Left lung (tissue), 14 donors: ENCODE data around the gene MAP3K5. TPM values are rescaled to one million over a fixed set of nuclear protein-coding genes. Genes with fewer than 3 reads are reported as not detected.

Experiments
- ATAC-seq: fragments of 200-7000 bp; cut with Tn5 transposase; one replicate; pipeline ENCODE4 v1.9.1; 2020; ENCODE audit warnings: moderate library complexity
- DNase-seq, 4 donors: peaks; one replicate each; pipeline ENCODE4 v3.0.0-alpha.2; 2013 to 2020
- H3K27ac ChIP-seq, 2 donors: fragments of 200-600 bp; sonication (generic) in 1 of 2; one replicate each; pipeline versions ENCODE4 v1.5.0 to v1.8.0; 2020 to 2021
- H3K27me3 ChIP-seq, 2 donors: fragments of 200-600 bp; sonication (generic) in 1 of 2; one replicate each; pipeline versions ENCODE4 v1.5.0 to v1.8.0; 2020 to 2021
- H3K36me3 ChIP-seq, 2 donors: fragments of 200-600 bp; sonication (generic) in 1 of 2; one replicate each; pipeline versions ENCODE4 v1.5.0 to v1.8.0; 2020 to 2021
- H3K4me1 ChIP-seq, 2 donors: fragments of 200-600 bp; one replicate each; pipeline ENCODE4 v1.8.0; 2021
- H3K4me3 ChIP-seq, 2 donors: fragments of 200-600 bp; sonication (generic) in 1 of 2; one replicate each; pipeline versions ENCODE4 v1.5.0 to v1.8.0; 2020 to 2021; ENCODE audit warnings: mild to moderate bottlenecking in 1 of 2
- H3K9me3 ChIP-seq, 2 donors: fragments of 200-600 bp; sonication (generic) in 1 of 2; one replicate each; pipeline versions ENCODE4 v1.5.0 to v1.8.0; 2020 to 2021
- intact Hi-C, 2 donors: fragments of 100-400 bp; cut with DNase I; formaldehyde crosslinking; loops; one replicate each; pipeline versions ENCODE4 v1.11.2 to v1.14.2; 2022
- long read RNA-seq, 12 donors: library from polyadenylated mRNA in 2 of 12; unstranded in 2 of 12; transcript quantifications; one replicate each; pipeline ENCODE4 v2.0.0 and lab custom pipeline, GENCODE V29; 2019 to 2026
- polyA plus RNA-seq, 6 donors: library from polyadenylated mRNA; unstranded; fragments of 120-200 nt; gene quantifications; one replicate each; pipeline ENCODE4 v1.2.1, GENCODE V29; 2013; ENCODE audit not compliant: insufficient read length in 6 of 6
- total RNA-seq, 2 donors: library from RNA; stranded (reverse); fragmentation: NEBNext Ultra II Directional; extraction: Animal tissue kit (Norgen Biotek cat#: 25700); gene quantifications; one replicate each; pipeline ENCODE4 v1.2.1, GENCODE V29; 2021
- TF ChIP-seq, protein P1 (sequence below), 2 donors: fragments of 200-600 bp; sonication (generic) in 1 of 2; IDR thresholded peaks; one replicate each; pipeline versions ENCODE4 v1.5.0 to v1.8.0; 2021; ENCODE audit warnings: antibody characterized with exemption in 2 of 2
- donor health status: DM: no; HTN: yes; CAD: no.
- donor health status: DM: no; HTN: no; CAD: no.

MAP3K5 gene, protein sequence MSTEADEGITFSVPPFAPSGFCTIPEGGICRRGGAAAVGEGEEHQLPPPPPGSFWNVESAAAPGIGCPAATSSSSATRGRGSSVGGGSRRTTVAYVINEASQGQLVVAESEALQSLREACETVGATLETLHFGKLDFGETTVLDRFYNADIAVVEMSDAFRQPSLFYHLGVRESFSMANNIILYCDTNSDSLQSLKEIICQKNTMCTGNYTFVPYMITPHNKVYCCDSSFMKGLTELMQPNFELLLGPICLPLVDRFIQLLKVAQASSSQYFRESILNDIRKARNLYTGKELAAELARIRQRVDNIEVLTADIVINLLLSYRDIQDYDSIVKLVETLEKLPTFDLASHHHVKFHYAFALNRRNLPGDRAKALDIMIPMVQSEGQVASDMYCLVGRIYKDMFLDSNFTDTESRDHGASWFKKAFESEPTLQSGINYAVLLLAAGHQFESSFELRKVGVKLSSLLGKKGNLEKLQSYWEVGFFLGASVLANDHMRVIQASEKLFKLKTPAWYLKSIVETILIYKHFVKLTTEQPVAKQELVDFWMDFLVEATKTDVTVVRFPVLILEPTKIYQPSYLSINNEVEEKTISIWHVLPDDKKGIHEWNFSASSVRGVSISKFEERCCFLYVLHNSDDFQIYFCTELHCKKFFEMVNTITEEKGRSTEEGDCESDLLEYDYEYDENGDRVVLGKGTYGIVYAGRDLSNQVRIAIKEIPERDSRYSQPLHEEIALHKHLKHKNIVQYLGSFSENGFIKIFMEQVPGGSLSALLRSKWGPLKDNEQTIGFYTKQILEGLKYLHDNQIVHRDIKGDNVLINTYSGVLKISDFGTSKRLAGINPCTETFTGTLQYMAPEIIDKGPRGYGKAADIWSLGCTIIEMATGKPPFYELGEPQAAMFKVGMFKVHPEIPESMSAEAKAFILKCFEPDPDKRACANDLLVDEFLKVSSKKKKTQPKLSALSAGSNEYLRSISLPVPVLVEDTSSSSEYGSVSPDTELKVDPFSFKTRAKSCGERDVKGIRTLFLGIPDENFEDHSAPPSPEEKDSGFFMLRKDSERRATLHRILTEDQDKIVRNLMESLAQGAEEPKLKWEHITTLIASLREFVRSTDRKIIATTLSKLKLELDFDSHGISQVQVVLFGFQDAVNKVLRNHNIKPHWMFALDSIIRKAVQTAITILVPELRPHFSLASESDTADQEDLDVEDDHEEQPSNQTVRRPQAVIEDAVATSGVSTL (N-terminal part only)
- total RNA-seq (10 to 100 TPM; 20.9 to 27.7 TPM), polyA plus RNA-seq (1 to 10 TPM; 6.3 to 7.5 (median 7.0) TPM)
- long read RNA-seq, donor 1, result 0 reads
- long read RNA-seq, donor 2, result 0 reads
- long read RNA-seq, donor 3, partial matches to known transcripts, result 7 of 7 reads
- long read RNA-seq, donor 3, other reads (novel, unspliced or antisense), result 0 of 7 reads
- long read RNA-seq, donor 4, partial matches to known transcripts, result 0 of 2 reads
- long read RNA-seq, donor 4, other reads (novel, unspliced or antisense), result 2 of 2 reads
- long read RNA-seq, donor 5, partial matches to known transcripts, result 9 of 9 reads
- long read RNA-seq, donor 5, other reads (novel, unspliced or antisense), result 0 of 9 reads
- long read RNA-seq, donor 6, result 0 reads
- long read RNA-seq, donor 7, partial matches to known transcripts, result 6 of 6 reads
- long read RNA-seq, donor 7, other reads (novel, unspliced or antisense), result 0 of 6 reads
- long read RNA-seq, donor 8, partial matches to known transcripts, result 5 of 5 reads
- long read RNA-seq, donor 8, other reads (novel, unspliced or antisense), result 0 of 5 reads
- long read RNA-seq, donor 9, result 0 reads
- long read RNA-seq, donor 10, partial matches to known transcripts, result 1 of 1 reads
- long read RNA-seq, donor 10, other reads (novel, unspliced or antisense), result 0 of 1 reads
- long read RNA-seq, donor 11, partial matches to known transcripts, result 14 of 14 reads
- long read RNA-seq, donor 11, other reads (novel, unspliced or antisense), result 0 of 14 reads
- long read RNA-seq, donor 12, result 0 reads

DNA sequence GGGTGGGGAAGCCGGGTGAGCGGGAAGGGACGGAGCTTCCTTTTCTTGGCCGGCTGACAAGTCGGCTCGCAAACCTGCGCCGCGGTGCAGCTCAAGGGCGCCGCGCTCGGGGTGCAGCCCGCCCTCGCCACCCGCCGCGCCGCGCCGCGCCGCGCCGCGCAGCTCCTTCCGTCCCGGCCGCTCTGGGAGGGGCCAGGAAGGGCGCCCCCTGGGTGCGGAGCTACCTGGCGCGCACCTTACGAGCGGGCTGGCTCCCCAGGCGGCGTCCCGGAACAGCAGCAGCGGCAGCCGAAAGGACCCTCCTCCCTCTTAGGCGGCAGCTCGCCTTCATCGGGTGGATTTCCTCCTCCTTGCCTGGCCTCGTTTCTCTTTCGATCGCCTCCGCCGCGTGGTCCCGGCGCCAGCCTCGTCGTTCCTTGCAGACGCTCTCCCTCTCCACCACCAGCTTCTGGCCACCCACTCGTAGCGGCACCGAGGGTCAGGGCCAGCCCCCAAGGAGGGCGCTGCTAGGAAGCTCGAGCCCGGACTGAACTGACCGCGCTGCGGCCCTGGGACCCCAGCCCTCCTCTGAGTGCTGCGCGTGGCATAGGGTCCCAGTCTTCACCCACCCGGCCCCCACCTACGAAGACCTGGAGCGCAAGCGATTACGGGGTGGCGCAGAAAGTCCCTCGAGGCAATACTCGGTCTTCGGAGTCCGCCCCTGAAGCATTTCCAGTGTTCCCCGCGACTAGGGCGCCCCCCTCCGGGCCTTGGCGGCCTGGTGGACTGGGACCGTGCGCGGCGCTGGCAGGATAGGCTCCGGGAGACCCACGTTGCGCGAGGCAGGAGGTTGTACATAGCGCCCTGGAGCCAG lies at the start of gene MAP3K5:
MAP3K5 (minus strand) TSS at position 68 of the 853 bp plus-strand sequence. CDS start 320 bp downstream, outside the sequence.
- H3K9me3 ChIP-seq, result no peaks in the 10 kb centered on the region
- no peaks in the 10 kb centered on the region for H3K36me3 ChIP-seq
- DNase-seq (peak; percentile 83 to 99 (median 92)), ATAC-seq (peak; percentile 90)
- TF ChIP-seq, protein P1, sequence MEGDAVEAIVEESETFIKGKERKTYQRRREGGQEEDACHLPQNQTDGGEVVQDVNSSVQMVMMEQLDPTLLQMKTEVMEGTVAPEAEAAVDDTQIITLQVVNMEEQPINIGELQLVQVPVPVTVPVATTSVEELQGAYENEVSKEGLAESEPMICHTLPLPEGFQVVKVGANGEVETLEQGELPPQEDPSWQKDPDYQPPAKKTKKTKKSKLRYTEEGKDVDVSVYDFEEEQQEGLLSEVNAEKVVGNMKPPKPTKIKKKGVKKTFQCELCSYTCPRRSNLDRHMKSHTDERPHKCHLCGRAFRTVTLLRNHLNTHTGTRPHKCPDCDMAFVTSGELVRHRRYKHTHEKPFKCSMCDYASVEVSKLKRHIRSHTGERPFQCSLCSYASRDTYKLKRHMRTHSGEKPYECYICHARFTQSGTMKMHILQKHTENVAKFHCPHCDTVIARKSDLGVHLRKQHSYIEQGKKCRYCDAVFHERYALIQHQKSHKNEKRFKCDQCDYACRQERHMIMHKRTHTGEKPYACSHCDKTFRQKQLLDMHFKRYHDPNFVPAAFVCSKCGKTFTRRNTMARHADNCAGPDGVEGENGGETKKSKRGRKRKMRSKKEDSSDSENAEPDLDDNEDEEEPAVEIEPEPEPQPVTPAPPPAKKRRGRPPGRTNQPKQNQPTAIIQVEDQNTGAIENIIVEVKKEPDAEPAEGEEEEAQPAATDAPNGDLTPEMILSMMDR (IDR thresholded peaks at IDR 0.05), result peak; percentile 70 to 82
- peak within 1 kb of the TSS; percentile 86 to 91 for H3K4me3 ChIP-seq
- H3K27ac ChIP-seq, result peak within 1 kb of the TSS; percentile 96 to 99
- intact Hi-C loops, result loop anchor here in 1 of 2 donors (2.0 to 10.0 kb wide), 2 partner anchors 148 to 188 kb away; no protein-coding TSS in a partner anchor
- H3K27me3 ChIP-seq, result no peaks in the 10 kb centered on the region
- H3K4me1 ChIP-seq, result peaks cover 6 to 44% of the 10 kb centered on the region in 2 donors

- Histone ChIP-seq H3K36me3 (no peaks in the 10 kb centered on the region), H3K4me1 (no peaks in the 10 kb centered on the region), H3K27me3 (no peaks in the 10 kb centered on the region), H3K4me3 (no peak overlapping the region), H3K27ac (no peak overlapping the region), H3K9me3 (no peaks in the 10 kb centered on the region)
- ATAC-seq, result no peak
- DNase-seq, result no peak
- intact Hi-C loops, result no loop called here
- TF ChIP-seq, protein P1 (IDR thresholded peaks at IDR 0.05), result no peak
These were observed 48.2 kb upstream of the MAP3K5 start for GRCh38 chr6:136840276-136841001.

DNA sequence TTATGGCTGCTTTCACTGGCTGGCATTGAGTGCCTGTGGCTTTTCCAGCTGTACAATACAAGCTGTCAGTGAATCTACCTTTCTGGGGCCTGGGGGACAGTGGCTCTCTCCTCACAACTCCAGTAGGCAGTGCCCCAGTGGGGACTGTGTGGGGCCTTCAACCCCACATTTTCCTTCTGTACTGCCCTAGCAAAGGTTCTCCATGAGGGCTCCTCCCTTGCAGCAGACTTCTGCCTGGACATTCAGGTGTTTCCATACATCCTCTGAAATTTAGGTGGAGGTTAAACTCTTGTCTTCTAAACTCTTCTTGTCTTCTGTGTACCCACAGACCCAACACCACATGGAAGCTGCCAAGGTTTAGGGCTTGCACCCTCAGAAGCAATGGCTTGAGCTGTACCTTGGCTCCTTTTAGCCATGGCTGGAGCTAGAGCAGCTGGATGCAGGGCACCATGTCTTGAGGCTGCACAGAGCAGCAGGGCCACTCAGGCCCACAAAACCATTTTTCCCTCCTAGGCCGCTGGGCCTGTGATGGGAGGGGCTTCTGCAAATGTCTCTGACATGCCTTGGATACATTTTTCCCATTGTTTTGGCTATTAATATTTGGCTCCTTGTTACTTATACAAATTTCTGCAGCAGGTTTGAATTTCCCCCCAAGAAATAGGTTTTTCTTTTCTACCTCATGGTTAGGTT lies 39.7 kb upstream of the MAP3K5 start:
- no peak overlapping the region for H3K27ac ChIP-seq
- no peak overlapping the region for H3K4me3 ChIP-seq
- ATAC-seq, result no peak
- TF ChIP-seq, protein P1 (IDR thresholded peaks at IDR 0.05), result no peak
- intact Hi-C loops, result no loop called here
- H3K4me1 ChIP-seq, result no peaks in the 10 kb centered on the region
- peaks cover 0 to 20% of the 10 kb centered on the region in 2 donors for H3K9me3 ChIP-seq
- H3K36me3 ChIP-seq, result peaks cover 0 to 19% of the 10 kb centered on the region in 2 donors
- DNase-seq, result peak in 1 of 4 donors; percentile 31
- no peaks in the 10 kb centered on the region for H3K27me3 ChIP-seq
